CD4-positive, alpha-beta T cell treated with Interleukin-15 for 1 hour (primary cell): ENCODE measurements around the gene SF3B2.
"Not testable (repeated sequence)": the region's sequence is repeated elsewhere in the genome, so short reads cannot be mapped to it uniquely, and the experiment has no call there.

ENCODE experiments used
- DNase-seq: peaks from one replicate; pipeline ENCODE4 v3.0.0-alpha.2; 2020

The SF3B2 gene

GRCh38 chr11:66114957-66115356 is 62.8 kb downstream of the SF3B2 start:
- DNase-seq = not testable (repeated sequence)

GRCh38 chr11:66115638-66116301 is 63.6 kb downstream of the SF3B2 start:
- no peak for DNase-seq

GRCh38 chr11:66116576-66117361 is 64.6 kb downstream of the SF3B2 start:
- DNase-seq = no peak

- no peak for DNase-seq
Observed at GRCh38 chr11:66118847-66119246, 66.7 kb downstream of the SF3B2 start.
